ENCODE data around the gene NKPD1. TPM values are rescaled to one million over a fixed set of nuclear protein-coding genes. Genes with fewer than 3 reads are reported as not detected.

NKPD1 gene
- polyA plus RNA-seq, 1 donor (not counting 4 experiments of a cell fraction or from before 2014, with no cell fraction given), result 0.37 TPM

GRCh38 chr19:45146251-45146650 lies 14.5 kb downstream of the NKPD1 start:
- no peak for FAIRE-seq

GRCh38 chr19:45145270-45146189 lies 15.3 kb downstream of the NKPD1 start:
- dilution Hi-C loops (cut with MboI; ENCODE audit: extremely low pct_ligation_motif_present, low sequenced_read_pairs), result no loop called here
- Histone ChIP-seq H3K36me3 (ENCODE audit: control insufficient read depth in 2 of 2, extremely low read depth in 1 of 2, insufficient read depth in 2 of 2, low read length in 2 of 2) (peaks cover 9 to 14% of the 10 kb centered on the region in 2 experiments), H4K20me1 (ENCODE audit: control insufficient read depth, extremely low read depth, insufficient read depth, low read length) (no peaks in the 10 kb centered on the region), H3K9me3 (ENCODE audit: control insufficient read depth, low read depth, low read length) (no peaks in the 10 kb centered on the region), H3K4me1 (ENCODE audit: control insufficient read depth, extremely low read depth, insufficient read depth, low read length) (peaks cover 3% of the 10 kb centered on the region), H3K27me3 (ENCODE audit: control insufficient read depth, extremely low read depth, insufficient read depth, low read length) (no peaks in the 10 kb centered on the region), H2AFZ (ENCODE audit: control insufficient read depth, low read length) (no peak overlapping the region), H3K79me2 (ENCODE audit: control insufficient read depth, insufficient read depth, low read length) (no peaks in the 10 kb centered on the region), H3K9me1 (ENCODE audit: control insufficient read depth, extremely low read depth, insufficient read depth, low read length) (no peaks in the 10 kb centered on the region), H3K4me2 (ENCODE audit: control insufficient read depth, extremely low read depth, insufficient read depth, low read depth, low read length) (no peak overlapping the region), H3K27ac (ENCODE audit: control insufficient read depth, insufficient read depth, low read length) (no peak overlapping the region), H3K4me3 (ENCODE audit: control insufficient read depth in 2 of 3, extremely low read depth in 1 of 3, insufficient read depth in 2 of 3, low read depth in 1 of 3, low read length in 3 of 3) (no peak overlapping the region), H3K9ac (ENCODE audit: control insufficient read depth, extremely low read depth, insufficient read depth, low read length) (no peak overlapping the region)
- no peak for FAIRE-seq
- no peak for TF ChIP-seq CTCF (optimal IDR thresholded peaks at IDR 0.05 in 1 of 3, IDR thresholded peaks at IDR 0.05 in 1 of 3, conservative IDR thresholded peaks at IDR 0.05 in 1 of 3; ENCODE audit: extremely low read depth in 1 of 3, insufficient read depth in 2 of 3, low read length in 3 of 3)
- no peak for TF ChIP-seq EZH2 (IDR thresholded peaks at IDR 0.05; ENCODE audit: low read length)
- no peak for DNase-seq (ENCODE audit: low read depth, low spot score)

More at GRCh38 chr19:45146251-45146650, 14.5 kb downstream of the NKPD1 start:
- Histone ChIP-seq H3K9me1 (ENCODE audit: control insufficient read depth, extremely low read depth, insufficient read depth, low read length) (no peaks in the 10 kb centered on the region), H3K79me2 (ENCODE audit: control insufficient read depth, insufficient read depth, low read length) (no peaks in the 10 kb centered on the region), H3K4me2 (ENCODE audit: control insufficient read depth, extremely low read depth, insufficient read depth, low read depth, low read length) (no peak overlapping the region), H4K20me1 (ENCODE audit: control insufficient read depth, extremely low read depth, insufficient read depth, low read length) (peaks cover 4% of the 10 kb centered on the region), H3K9me3 (ENCODE audit: control insufficient read depth, low read depth, low read length) (no peaks in the 10 kb centered on the region), H3K9ac (ENCODE audit: control insufficient read depth, extremely low read depth, insufficient read depth, low read length) (no peak overlapping the region), H3K27ac (ENCODE audit: control insufficient read depth, insufficient read depth, low read length) (no peak overlapping the region), H3K4me1 (ENCODE audit: control insufficient read depth, extremely low read depth, insufficient read depth, low read length) (peaks cover 7% of the 10 kb centered on the region), H2AFZ (ENCODE audit: control insufficient read depth, low read length) (no peak overlapping the region), H3K27me3 (ENCODE audit: control insufficient read depth, extremely low read depth, insufficient read depth, low read length) (no peaks in the 10 kb centered on the region), H3K4me3 (ENCODE audit: control insufficient read depth in 2 of 3, extremely low read depth in 1 of 3, insufficient read depth in 2 of 3, low read depth in 1 of 3, low read length in 3 of 3) (no peak overlapping the region), H3K36me3 (ENCODE audit: control insufficient read depth in 2 of 2, extremely low read depth in 1 of 2, insufficient read depth in 2 of 2, low read length in 2 of 2) (peaks cover 7 to 11% of the 10 kb centered on the region in 2 experiments)
- dilution Hi-C loops (cut with MboI; ENCODE audit: extremely low pct_ligation_motif_present, low sequenced_read_pairs), result no loop called here
- no peak for DNase-seq (ENCODE audit: low read depth, low spot score)
- TF ChIP-seq CTCF (optimal IDR thresholded peaks at IDR 0.05 in 1 of 3, IDR thresholded peaks at IDR 0.05 in 1 of 3, conservative IDR thresholded peaks at IDR 0.05 in 1 of 3; ENCODE audit: extremely low read depth in 1 of 3, insufficient read depth in 2 of 3, low read length in 3 of 3) (no peak), EZH2 (IDR thresholded peaks at IDR 0.05; ENCODE audit: low read length) (no peak)

Data from keratinocyte (primary cell).